Measurements from ENCODE around the gene POU2F1. TPM values are rescaled to one million over a fixed set of nuclear protein-coding genes. Genes with fewer than 3 reads are reported as not detected.

The POU2F1 gene
- total and polyA plus RNA-seq, 12 donors, result 3.2 to 52.5 (median 12.6) TPM

GRCh38 chr1:167252986-167253385, 32.3 kb downstream of the POU2F1 start:
- intact Hi-C loops (cut with DNase I), result no loop called here
- H3K4me1 ChIP-seq (replicated peaks in 1 of 2), result peaks cover 0 to 20% of the 10 kb centered on the region in 2 donors
- no peaks in the 10 kb centered on the region for H3K9me3 ChIP-seq (replicated peaks in 1 of 3)
- H3K36me3 ChIP-seq (replicated peaks in 1 of 2), result no peaks in the 10 kb centered on the region
- DNase-seq, result no peak
- no peaks in the 10 kb centered on the region for H3K27me3 ChIP-seq
- TF ChIP-seq CTCF (IDR thresholded peaks at IDR 0.05) (no peak), POLR2A (IDR thresholded peaks at IDR 0.05) (no peak)
- no peak overlapping the region for H3K27ac ChIP-seq
- H3K4me3 ChIP-seq, result no peak overlapping the region

GRCh38 chr1:167258858-167259257, 38.2 kb downstream of the POU2F1 start:
- Histone ChIP-seq H3K36me3 (replicated peaks in 1 of 2) (no peaks in the 10 kb centered on the region), H3K4me1 (replicated peaks in 1 of 2) (peaks cover 0 to 22% of the 10 kb centered on the region in 2 donors), H3K9me3 (replicated peaks in 1 of 3) (no peaks in the 10 kb centered on the region), H3K4me3 (no peak overlapping the region), H3K27me3 (no peaks in the 10 kb centered on the region), H3K27ac (no peak overlapping the region)
- WGBS, 4 donors, result 71 to 79% (median 72%) methylated on average over 5 of the region's 5 CpGs
- TF ChIP-seq CTCF (IDR thresholded peaks at IDR 0.05) (no peak), POLR2A (IDR thresholded peaks at IDR 0.05) (no peak)
- DNase-seq, result no peak
- intact Hi-C loops (cut with DNase I), result no loop called here

- Histone ChIP-seq H3K4me3 (no peak overlapping the region), H3K27me3 (no peaks in the 10 kb centered on the region), H3K36me3 (replicated peaks in 1 of 2) (no peaks in the 10 kb centered on the region), H3K4me1 (replicated peaks in 1 of 2) (peaks cover 0 to 40% of the 10 kb centered on the region in 2 donors), H3K27ac (no peak overlapping the region), H3K9me3 (replicated peaks in 1 of 3) (no peaks in the 10 kb centered on the region)
- DNase-seq, result no peak
- intact Hi-C loops (cut with DNase I), result loop anchor here (10.0 kb wide), 2 partner anchors 142 to 272 kb away; no protein-coding TSS in a partner anchor
- TF ChIP-seq POLR2A (IDR thresholded peaks at IDR 0.05) (no peak), CTCF (IDR thresholded peaks at IDR 0.05) (no peak)
These were observed 42.1 kb downstream of the POU2F1 start for GRCh38 chr1:167262836-167263235.

GRCh38 chr1:167263344-167263743, 42.7 kb downstream of the POU2F1 start:
- TF ChIP-seq CTCF (IDR thresholded peaks at IDR 0.05) (no peak), POLR2A (IDR thresholded peaks at IDR 0.05) (no peak)
- intact Hi-C loops (cut with DNase I), result loop anchor here (10.0 kb wide), 2 partner anchors 141 to 271 kb away; no protein-coding TSS in a partner anchor

More at GRCh38 chr1:167263344-167263743, 42.7 kb downstream of the POU2F1 start:
- Histone ChIP-seq H3K9me3 (replicated peaks in 1 of 3) (no peaks in the 10 kb centered on the region), H3K4me1 (replicated peaks in 1 of 2) (peaks cover 2 to 45% of the 10 kb centered on the region in 2 donors), H3K27ac (no peak overlapping the region), H3K36me3 (replicated peaks in 1 of 2) (no peaks in the 10 kb centered on the region), H3K4me3 (no peak overlapping the region), H3K27me3 (no peaks in the 10 kb centered on the region)
- DNase-seq, result no peak
- 97 to 98% (median 98%) methylated on average over 8 of the region's 8 CpGs for WGBS, 4 donors

Measured in adrenal gland (tissue), 12 donors.